ENCODE measurements around the gene IL19.

Gene IL19, protein sequence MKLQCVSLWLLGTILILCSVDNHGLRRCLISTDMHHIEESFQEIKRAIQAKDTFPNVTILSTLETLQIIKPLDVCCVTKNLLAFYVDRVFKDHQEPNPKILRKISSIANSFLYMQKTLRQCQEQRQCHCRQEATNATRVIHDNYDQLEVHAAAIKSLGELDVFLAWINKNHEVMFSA

DNA sequence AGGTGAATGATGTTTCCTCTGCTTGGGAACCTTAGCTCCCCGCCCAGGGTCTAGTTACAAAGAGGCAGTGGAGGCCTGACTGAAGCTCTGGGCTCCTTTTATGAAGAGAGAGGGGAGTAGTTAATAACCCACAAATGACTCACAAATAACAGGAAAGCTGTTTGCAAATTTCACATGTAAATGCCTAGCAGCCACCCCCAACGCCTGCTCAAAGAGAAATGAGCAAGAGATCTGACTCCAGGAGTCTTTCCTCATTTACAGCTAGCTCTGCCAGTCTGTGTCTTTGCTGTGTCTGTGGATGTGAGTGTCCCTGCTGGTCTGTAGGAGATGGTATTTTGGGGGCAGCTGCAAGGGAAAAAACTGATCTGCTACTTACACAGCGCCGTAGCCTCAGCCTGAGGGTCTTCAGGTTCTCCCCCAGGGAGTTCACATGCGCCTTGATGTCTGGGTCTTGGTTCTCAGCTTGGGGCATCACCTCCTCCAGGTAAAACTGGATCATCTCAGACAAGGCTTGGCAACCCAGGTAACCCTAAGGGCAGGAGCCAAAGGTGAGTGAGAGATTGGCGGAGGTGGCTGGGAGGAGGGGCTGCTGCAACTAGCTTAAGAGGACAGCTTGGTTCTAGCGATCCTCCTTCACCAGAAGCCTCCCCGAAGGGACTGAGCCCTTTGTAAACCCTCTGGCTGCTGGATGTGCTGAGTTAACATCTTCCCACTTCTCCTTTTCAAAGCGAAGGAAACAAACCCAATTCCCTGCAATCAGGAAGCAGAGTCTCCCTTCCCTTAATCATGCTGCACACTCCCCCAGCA is at the start of gene IL19:
Gene IL19 (plus strand): TSS at position 243 of the 807 bp plus-strand sequence. CDS start 65,890 bp downstream, outside the sequence.
- DNase-seq (ENCODE audit: low spot score), result peak; percentile 19

DNA sequence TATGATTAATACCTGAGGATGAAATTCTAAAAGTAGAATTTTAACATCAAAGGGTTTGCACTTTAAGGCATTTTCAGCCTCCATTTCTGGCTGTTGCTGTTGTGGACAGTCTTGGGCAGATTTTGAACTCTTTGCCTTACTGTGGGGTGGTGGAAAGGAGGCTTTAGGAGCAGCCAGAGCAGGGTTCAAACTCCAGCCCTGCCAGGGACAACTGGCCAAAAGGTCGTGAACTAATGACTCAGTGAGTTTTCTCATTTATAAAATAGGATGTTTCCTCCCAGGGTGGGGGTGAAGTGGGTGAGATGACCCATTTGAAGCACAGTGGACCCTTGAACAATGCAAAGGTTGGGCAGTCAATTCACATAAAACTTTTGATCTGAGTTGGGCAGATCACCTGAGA is 49.1 kb upstream of the IL19 start:
- no peak for DNase-seq (ENCODE audit: low spot score)

DNA sequence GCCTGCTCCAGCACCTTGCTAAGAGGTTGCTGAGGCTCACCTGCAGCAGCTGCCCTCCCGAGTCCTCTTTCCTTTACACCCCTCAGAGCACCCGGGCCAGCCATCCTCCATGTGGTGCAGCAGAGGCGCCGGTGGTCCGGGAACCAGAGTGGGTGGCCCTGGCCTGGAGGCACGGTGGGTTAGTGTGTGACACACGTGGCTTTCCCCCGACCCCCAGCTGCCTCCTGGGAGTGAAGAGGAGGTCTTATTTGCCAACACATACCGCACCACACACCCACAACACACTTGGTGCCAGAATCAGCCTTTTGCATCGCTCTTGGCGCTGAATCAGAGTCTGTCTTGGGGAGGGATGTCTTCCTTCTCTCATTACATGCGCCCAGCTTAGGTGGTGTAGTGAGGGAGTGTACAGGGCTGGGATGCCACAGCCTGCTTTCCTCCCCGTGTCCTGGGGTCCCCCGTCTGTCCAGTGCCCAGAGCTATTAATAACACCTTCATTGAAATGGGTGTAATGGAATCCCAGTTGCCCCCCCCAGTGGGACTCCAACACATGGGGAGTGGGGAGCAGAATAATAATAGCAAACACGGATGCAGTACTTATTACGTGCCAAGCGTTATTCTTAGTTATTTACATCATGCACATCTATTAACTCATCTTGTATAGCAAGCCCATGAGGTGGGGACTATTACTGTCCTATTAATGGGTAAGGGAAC is 47.7 kb upstream of the IL19 start:
- no peak for DNase-seq (ENCODE audit: low spot score)

DNA sequence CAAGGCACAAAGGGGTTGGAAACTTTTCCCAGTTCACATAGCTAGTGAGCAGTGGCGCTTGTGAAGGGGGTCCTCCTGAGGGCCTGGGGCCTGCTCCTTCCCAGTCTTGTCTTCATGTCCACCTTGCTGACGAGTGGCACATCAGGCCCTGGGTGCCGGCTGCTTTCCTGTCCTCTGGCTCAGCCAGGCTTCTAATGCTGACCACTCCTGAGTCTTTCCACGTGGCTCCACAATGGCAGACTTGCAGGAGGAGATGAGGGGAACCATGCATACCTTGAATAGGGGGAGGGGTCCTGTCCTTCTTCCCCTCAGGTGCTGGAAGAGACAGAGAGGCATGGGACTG is 47.1 kb upstream of the IL19 start:
- no peak for DNase-seq (ENCODE audit: low spot score)

DNA sequence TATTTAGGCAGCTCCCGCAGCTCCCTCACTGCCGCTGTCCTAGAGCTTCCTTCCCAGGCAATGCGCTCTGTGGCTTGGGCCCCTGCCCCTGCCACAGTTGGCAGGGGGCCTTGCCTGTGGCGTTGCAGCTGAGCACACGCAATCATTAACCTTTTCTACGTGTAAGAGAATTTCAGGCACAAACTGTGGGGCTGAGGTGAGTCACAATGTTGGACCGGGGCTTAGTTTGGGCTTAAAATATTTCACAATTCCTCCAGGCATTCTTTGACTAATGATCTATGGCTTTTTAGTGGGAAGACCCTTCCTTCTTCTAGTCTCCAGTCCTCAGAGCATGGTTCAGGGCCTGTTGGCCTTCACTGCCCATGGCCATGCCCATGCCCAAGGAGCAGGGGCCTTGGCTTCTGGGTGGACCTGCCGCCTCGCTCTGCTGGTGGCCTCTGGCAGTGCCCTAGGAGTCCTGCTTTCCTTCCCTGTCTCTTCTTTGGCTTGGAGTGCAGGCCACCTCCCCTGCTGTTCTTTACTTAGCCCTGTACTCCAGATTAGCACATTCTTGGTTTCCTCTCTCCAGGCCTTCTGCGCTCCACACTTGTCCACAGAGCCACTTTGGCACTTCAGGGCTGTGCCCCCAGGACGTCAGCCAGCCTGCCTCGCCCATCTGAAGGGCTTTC is 46.6 kb upstream of the IL19 start:
- DNase-seq (ENCODE audit: low spot score), result peak; percentile 65

DNA sequence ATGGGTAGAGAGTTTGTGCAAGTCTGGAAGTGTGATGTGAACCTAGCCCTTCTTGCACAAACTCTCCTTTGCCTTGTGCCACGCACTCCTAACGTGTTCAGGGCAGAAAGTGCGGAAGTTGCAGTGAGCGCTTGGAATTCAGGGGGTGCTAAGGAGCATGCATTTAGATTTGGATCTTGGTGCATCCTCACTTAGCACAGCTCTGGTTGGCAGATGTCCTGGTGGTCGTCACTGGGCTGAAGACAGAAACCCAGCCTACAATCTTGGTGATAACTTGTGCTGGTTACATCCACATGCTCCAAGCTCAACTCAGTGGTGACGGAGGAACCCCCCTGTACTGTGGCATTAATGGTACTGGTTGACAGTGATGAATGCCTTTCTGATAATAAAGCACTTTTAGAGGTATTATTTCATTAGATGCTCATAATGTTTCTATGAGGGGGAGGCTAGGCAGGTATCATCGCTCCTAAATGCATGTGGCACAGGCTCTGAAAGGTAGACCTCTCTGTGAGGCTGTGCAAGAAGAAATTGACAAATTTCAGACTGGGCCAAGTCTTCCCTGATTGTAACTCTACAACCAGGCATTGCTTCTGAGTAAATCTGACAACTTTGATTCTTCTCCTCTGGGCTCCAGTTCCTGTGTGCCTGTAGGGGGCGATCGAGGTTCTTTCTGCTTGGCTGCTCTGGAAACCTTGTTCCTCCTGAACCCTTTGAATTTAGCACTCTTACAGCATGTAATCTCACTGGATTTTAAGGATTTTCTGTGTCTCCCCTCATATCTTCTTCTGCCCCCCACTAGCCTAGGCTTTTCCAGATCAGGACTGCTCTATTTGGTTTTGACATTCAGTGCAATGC is 45.2 kb upstream of the IL19 start:
- peak; percentile 62 for DNase-seq (ENCODE audit: low spot score)

DNA sequence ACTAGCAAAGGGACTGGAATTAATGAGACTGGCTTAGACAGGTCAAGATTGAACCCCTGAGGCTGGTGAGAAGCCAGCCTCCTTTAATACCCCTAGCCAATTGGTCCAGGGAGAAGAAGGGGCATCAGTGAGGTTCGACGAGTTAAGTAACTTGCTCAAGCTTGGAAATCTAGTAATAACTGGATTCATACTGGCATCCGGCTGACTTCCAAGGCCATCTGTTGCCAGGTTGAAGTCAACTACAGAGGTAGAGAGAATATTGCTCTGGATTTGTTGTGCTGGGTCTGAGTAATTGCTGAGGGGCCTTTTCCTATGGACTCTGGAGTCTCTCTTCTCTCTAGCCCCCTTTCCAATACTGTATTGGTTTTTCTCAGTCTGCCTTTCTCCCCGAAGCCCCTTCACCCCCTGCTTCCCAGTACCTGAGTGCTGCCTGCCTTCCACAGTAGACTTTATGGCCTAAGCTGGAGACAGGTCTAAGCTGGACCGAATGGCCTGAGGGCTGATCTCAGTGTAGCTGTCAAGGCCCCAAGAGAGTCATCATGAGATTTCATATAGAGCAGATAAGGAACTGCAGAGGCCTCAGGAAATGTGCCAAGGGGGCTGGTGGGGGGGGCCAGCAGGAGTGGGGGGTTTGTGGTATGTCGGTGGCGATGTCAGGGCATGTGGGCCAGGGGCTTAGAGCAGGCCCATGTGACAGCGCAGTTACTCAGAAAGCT is 42.4 kb upstream of the IL19 start:
- no peak for DNase-seq (ENCODE audit: low spot score)

DNA sequence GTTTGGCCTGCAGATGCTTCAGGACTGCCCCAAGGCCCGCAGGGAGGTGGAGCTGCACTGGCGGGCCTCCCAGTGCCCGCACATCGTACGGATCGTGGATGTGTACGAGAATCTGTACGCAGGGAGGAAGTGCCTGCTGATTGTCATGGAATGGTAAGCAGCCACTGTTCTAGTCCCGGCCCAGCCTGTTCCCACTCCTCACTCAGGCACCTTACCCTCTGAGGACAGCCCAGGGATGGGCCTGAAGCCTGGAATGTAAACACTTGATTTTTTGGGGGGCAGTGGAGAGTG is 41.9 kb upstream of the IL19 start:
- DNase-seq (ENCODE audit: low spot score), result no peak

DNA sequence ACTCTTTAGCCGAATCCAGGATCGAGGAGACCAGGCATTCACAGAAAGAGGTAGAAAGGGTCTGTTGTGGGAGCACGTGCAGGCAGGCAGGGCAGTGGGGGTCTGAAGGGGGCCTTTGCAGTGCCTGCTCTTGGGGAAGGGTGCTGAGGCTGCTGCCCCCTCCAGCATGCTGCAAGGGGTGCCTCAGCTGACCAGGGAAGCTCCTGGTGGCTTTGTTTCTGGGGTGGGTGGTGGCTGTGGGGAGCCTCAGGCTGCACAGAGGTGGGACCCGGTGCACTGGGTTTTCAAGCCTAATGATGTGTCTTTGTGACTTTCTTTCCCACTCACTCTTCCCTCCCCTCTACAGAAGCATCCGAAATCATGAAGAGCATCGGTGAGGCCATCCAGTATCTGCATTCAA is 41.5 kb upstream of the IL19 start:
- no peak for DNase-seq (ENCODE audit: low spot score)

DNA sequence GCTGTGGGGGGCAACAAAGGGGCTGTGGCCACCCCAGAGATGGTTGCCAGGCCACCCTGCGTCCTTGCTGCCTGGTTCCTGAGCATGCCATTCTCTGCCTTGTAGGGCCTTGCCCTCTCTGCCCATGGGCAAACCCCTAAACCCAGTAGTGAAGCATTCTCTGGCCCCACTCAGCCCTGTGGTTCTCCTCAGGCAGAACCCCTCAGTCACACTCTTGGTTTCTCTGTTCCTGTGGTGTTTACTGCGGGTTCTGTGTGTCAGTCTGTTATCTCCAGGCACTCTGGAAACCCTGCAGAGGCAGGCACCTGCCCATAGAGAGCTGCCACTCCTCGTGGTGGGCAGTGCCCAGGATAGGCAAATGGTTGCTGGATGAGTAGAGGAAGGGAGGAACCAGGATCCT is 41.1 kb upstream of the IL19 start:
- DNase-seq (ENCODE audit: low spot score), result no peak

DNA sequence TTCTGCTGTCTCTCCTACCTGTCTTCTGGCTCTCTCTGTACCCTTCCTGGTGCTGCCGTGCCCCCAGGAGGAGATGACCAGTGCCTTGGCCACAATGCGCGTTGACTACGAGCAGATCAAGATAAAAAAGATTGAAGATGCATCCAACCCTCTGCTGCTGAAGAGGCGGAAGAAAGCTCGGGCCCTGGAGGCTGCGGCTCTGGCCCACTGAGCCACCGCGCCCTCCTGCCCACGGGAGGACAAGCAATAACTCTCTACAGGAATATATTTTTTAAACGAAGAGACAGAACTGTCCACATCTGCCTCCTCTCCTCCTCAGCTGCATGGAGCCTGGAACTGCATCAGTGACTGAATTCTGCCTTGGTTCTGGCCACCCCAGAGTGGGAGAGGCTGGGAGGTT is 38.1 kb upstream of the IL19 start:
- no peak for DNase-seq (ENCODE audit: low spot score)

DNA sequence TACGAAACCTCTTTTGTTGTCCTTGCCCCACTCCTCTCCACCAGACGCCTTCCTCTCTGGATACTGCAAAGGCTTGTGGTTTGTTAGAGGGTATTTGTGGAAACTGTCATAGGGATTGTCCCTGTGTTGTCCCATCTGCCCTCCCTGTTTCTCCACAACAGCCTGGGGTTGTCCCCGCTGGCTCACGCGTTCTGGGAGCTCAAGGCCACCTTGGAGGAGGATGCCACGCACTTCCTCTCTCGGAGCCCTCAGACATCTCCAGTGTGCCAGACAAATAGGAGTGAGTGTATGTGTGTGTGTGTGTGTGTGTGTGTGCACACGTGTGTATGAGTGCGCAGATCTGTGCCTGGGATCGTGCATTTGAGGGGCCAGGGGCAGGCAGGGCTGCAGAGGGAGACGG is 37.6 kb upstream of the IL19 start:
- DNase-seq (ENCODE audit: low spot score), result no peak

DNA sequence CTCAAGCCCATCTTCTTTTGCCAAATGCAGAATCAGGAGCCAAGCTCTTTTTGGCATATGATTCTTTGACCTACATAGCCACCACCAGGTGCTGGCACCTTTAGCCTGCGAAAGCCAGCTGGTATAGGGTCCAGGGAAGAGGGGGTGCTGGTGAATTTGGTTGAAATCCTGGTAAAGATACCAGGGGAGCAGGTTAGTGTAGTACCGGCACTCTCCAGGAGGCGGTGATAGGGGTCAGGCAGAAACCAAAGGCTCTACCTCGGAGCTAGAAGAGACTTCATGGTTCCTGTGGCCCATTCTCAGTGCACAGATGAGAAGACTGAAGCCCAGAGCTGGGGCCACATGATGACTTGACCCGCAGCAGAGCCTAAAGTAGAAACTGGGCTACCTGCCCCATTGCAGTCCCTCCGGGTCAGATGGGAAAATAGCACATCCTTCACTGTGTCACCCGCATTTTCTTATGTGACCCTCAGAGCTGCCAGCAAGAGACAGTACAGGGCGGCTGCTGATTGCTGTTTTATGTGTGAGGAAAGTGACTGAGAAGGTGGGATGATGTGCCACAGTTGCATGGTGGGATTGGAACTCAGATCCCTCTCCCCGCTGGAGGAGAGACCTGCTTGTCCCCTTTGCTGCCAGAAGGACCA is 36.0 kb upstream of the IL19 start:
- peak; percentile 77 for DNase-seq (ENCODE audit: low spot score)

DNA sequence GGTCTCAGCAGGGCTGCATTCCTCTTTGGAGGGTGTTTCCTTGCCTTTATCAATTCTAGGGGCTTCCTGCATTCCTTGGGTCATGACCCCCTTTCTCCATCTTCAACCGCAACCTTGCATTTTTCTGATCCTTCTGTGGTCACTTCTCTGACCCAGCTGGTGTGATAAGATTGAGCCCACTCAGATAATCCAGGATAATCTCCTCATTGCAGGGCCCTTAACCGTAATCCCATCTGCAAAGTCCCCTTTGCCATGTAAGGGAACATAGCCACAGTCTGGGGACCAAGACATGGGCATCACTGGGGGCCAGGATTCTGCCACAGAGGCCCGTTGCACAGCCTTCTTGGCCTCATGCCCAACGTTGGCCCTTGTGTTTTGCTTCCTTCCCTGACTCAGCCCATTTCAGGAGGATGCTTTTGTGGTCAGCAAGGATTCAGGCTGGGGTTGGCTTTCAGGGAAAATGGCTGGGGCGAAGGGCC is 35.0 kb upstream of the IL19 start:
- DNase-seq (ENCODE audit: low spot score), result peak; percentile 29

DNA sequence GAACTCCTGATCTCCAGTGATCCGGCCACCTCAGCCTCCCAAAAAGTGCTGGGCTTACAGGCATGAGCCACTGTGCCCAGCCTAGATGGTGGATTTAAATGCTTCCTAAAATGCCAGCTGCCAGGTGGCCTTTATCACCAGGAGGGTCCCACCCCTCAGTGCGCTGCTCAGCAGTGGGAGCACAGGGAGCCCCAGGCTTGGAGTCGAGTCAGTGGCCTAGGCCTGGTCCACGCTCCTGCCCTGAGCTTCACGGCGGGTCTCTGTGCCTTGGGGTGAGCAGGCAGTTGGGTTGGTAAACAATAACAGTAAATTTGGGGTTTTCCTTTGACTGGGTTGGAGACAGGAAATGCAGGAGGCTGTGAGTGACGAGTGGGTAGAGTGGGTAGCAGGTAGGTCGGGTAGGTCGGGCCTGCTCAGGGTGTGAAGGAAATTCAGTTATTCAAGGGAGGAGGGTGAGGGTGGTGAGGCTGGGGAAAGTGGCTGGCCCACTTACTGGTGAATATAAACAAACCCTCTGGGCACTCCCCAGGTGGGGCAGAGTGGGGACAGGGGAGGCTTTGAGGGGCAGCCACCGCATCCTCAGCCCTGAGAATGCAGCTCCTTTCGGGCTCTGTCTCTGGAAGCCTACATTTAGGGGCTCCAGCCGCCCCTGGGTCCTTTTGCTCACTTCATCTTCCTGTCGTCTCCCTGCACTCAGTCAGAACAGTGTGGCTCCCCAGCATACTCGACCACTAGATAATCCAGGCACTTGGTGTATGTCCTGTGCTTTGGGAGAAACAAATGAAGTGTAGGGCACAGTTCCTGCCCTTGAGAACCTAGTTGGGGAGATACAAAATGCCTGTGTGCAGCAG is 33.5 kb upstream of the IL19 start:
- DNase-seq (ENCODE audit: low spot score), result no peak

DNA sequence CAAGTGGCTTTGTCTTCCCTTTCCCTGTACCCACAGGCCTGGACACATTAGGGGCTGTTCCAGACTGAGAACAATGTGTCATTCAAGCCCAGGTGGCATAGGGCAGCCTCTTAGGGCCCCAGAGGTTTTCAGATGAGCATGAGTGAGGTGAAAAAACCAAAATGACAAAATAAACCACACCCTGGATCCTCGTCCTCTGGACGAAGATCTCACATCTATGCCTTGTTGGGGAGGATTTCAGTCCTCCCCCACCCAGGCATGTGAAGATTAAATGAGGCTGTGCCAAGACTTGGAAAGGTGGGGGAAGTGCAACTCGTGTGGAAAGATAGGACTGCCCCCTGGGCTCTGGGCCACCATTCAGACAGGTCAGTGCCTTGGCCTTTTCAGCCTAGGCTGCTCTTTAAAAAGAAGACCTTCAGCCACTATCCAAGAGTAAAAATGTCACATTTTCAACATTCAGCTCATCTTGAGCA is 32.8 kb upstream of the IL19 start:
- DNase-seq (ENCODE audit: low spot score), result no peak

DNA sequence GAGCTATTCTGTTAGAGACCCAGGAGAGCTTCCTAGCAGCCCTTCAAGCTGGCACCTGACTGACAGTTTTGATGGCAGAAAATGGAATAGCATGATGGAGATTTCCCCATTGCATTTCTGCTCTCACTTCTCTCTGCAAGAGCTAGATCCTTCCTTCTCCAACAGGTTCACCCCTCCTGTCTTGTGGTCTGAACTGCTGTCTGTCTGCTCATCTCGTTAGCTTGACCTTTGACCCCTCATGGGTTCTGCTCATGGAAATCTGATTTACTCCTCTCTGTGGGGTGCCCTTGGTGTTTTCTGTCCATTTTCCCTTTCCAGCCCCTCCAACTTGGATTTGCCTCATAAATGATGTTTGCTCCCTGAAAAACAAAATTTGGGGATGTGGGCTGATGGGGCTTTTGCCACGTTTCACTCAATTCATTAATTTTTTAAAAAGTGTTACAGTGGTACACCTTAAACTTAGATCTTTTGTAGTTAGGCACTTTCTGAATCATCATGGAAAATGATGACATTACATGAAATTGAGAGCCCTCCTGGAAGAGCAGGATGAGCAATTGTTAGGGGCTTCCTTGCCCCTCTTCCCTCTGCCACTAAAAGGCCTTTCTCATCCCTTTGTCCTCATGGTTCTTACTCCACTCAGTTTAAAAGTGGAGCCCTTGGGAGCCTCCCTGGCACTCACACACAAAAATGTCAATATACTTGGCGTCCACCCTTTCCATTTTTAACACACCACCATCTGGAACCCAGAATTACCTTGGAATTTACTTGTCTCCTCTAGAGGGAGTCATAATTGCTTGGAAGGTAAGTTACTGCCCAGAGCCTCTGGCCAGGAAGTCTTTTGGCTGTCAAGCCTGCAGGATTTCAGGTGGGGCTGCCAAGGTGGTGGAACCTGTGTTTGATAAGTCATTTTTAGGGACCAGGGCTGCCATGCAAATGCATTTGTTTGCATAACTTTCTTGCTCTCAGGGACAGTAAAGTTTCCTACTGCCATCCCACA is 31.9 kb upstream of the IL19 start:
- peak; percentile 49 for DNase-seq (ENCODE audit: low spot score)

DNA sequence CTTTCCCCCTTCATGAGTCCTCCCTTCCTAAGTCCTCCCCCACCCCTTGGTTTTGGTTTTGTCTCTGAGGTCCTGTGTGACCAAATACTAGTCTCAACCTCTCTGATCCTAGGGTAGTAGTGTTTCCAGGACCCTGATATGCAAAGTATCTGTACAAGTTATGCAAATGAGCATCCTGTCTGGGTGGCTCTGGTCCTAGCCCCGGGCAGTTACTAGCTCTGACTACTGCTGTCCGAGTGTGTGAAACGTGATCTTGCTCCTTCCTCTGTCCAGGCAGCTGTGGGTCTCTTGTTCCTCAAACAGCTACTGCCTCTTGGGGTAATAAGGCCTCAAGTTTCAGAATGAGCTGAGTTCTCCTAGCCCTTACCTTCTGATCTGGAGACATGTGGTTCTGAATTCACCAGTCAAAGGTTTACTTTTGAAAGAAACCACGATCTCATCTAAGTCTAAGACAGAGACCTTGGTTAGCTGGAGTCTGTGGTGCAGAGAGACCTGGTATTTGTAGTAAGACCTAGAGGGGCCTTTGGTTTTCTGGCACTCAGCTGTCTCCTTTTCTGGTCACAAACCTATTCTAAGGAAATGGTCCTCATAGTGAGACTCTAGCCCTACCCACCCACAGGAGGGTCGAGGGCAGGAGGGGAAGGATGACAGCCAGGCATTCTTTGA is 31.0 kb upstream of the IL19 start:
- DNase-seq (ENCODE audit: low spot score), result no peak

All from AG08395 (cell line).